Suppressor macrophage treated with lipopolysaccharide for 1 hour (primary cell): ENCODE measurements around the gene ATAD3B.
"Not testable (repeated sequence)": the region's sequence is repeated elsewhere in the genome, so short reads cannot be mapped to it uniquely, and the experiment has no call there.

Experiments
- DNase-seq, 3 donors: peaks; one replicate each; pipeline ENCODE4 v3.0.0-alpha.2; 2020 to 2022

The ATAD3B gene

DNA sequence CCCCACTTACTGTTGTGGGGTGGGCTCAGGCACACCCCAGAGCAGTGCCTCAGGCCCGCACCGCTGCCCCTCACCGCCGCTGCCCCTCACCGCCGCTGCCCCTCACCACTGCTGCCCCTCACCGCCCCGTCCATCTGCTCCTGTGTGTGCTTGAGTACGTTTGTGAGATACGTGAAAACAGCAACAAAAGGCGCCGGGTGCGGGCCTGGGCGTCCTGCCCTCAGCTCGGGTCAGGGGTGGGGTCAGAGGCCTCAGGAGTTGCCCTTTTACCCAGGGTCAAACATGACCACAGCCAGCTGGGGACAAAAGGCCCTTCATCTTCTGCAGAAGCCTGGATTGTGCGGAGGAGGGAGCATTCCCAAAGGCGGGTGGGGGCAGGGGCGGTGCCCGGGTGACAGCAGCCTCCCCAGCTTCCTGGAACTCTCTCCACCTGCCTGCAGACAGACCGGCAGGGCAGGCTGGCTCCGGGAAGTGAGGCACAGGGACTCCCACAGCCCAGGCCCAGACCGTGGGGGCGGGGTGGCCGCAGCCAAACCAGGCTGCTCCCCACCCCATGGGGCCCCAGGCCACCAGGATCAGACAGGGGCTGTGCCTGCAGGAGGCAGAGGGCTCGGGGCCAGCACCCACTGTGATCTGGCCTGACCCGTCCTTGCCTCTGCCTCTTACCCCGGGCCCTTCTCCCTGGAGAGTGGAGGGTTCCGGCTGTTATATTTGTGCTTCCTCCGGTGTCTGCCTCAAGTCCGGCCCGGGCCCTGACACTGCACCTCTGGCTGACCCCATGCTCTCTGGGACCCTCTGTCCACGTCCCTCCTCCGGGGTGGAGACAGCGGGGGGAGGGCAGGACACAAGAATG lies 38.4 kb upstream of the ATAD3B start:
- DNase-seq, result peak in 1 of 3 donors; percentile 16

DNA sequence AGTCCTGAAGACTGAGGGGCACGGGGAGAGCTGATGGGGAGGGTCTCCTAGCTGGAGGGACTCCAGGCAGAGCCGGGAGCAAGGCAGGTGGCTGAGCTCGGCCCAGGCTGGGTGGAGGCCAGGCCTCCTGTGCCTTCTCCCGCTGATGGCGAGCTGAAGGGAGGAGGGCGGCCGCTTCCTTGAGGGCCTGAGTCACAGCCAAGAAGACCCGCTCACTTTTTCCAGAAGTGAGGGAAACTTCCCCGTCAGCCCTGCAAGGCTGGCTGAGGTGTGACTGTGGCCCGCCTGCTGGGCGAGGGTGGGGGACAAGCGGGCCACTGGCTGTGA lies 37.8 kb upstream of the ATAD3B start:
- peak; percentile 65 to 78 (median 77) for DNase-seq

DNA sequence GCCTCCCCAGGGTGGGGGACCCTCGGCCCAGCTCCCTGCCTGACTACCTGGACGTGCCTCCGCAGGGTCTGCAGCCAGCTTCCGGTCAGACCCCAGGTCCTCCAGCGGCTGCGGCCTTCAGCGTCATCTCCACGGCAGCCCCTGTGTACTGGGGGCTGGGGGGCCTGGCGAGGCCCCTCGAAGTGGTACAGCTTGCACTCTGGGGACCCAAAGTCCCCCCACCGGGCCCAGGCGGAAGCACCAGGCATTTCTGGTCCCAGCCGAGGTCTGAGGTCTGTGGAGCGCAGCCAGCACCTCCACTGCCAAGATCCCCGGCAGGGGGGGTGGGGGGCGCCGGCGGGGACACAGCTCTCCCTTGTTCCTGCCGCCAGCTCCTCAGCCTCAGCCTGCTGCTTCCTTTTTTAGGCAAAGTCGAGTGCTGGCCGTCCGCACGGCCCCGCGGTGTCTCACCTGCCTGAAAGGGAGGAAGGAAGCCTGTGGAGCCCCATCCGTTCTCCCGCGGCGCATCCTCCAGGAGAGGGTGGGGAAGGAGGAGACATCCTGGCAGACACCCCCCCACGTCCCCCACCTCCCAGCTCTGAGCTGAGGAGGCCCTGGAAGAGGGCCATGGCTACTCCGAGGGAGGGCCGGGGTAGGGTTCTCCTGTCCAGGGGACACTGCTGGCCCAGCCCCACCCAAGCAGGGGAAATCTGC lies 37.3 kb upstream of the ATAD3B start:
- DNase-seq, result peak in 1 of 3 donors; percentile 15

DNA sequence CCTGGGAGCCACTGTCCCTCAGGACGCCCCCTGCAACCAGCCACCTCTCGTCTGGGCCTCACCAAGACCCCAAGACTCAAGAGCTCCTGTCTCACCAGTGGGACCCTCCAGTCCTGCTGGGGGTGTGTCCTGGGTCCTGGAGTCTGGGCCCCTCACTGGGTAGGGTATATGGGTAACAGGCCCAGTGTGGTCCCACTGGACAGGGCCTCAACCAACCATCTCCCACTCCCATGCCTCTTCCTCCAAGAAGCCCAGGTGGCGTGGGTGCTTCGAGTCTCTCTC lies 36.8 kb upstream of the ATAD3B start:
- peak in 1 of 3 donors; percentile 13 for DNase-seq

DNA sequence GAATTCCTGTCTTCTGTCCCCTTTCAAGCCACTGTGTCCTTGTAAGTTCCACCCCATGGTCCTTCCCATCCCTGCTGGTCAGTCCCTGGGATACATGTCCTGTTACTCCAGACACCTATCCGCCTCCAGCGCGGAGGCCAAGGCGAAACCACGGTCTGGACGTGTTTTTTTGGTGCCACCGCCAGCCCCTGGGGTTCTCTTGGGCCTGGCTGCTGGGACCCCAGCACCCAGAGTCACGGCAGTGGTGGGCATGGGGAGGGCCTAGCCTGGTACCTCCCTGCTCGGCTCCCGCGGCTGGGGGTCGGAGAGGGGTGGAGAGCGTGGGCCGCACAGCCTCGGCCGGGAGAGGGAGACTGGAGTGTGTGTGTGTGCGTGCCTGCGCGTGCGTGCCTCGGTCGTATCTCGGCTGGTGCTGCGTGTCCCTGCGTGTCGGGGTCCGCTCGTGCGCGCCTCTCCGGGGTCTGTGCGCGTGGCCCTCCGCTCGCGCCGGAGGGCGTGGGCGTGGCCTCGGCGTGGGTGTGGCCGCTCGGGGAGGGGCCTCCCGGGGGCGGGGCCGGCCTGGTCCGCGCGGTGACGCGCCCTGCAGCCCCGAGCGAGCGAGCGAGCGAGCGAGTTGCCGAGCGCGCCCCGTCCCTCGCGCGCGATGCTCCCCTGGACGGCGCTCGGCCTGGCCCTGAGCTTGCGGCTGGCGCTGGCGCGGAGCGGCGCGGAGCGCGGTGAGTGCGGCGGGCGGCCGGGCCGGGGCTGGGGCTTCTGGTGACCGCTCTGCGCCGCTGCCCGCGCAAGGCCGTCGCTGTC lies 36.3 kb upstream of the ATAD3B start, which contains the start of gene VWA1:
Gene VWA1, plus strand, starts transcription at position 585 of the 798 bp plus-strand sequence. Its CDS starts 59 bp downstream, at position 644.
- DNase-seq, result peak; percentile 63 to 91 (median 74)

DNA sequence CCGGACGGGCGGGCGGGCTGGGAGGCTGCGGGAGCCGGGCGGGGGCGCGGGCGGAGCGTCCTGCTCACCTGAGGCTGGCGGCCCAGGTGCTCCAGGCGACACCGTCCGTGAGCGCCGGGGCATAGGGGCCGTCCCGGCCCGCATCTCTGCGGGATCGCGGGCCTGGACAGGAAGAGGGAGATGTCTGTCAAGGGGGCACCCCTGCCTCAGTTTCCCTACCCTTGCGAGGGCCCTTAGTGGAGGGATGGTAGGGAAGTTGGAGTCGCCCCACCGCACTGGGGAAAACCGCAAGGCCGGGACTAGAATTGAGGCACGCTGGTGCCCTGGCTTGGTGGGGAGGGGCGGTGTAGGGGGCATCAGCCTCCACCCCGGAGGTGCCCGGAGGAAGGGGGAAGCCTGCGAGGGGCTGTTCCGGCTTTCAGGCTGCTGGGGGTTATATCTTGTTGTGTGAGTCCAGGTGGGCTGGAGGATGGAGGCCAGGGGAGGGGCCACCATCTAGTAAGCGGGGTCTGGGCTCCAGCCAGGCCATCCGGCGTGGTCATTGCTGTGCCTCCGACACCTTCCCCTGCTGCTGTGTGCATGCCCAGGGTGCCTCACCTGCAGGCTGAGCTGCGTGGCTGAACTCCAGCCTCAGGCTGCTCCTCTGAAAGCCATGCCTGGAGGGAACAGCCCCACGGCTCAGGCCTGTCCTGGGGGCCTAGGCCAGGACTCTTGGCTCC lies 35.5 kb upstream of the ATAD3B start:
- DNase-seq, result peak in 1 of 3 donors; percentile 13

DNA sequence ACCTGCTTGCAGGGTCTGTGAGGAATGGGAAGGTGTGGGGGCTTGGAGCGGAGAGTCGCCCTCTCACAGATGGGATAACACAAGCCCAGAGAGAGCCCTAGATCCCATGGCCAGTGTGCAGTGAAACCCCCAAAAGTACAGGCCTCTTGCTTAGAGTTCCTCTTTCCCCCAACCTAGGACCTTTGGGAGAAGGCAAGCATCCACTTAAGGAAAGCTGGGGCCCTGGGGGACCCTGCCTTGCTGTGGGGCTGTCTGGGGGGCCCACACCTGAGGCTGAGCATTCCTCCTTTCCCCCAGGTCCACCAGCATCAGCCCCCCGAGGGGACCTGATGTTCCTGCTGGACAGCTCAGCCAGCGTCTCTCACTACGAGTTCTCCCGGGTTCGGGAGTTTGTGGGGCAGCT lies 34.9 kb upstream of the ATAD3B start:
- no peak for DNase-seq

DNA sequence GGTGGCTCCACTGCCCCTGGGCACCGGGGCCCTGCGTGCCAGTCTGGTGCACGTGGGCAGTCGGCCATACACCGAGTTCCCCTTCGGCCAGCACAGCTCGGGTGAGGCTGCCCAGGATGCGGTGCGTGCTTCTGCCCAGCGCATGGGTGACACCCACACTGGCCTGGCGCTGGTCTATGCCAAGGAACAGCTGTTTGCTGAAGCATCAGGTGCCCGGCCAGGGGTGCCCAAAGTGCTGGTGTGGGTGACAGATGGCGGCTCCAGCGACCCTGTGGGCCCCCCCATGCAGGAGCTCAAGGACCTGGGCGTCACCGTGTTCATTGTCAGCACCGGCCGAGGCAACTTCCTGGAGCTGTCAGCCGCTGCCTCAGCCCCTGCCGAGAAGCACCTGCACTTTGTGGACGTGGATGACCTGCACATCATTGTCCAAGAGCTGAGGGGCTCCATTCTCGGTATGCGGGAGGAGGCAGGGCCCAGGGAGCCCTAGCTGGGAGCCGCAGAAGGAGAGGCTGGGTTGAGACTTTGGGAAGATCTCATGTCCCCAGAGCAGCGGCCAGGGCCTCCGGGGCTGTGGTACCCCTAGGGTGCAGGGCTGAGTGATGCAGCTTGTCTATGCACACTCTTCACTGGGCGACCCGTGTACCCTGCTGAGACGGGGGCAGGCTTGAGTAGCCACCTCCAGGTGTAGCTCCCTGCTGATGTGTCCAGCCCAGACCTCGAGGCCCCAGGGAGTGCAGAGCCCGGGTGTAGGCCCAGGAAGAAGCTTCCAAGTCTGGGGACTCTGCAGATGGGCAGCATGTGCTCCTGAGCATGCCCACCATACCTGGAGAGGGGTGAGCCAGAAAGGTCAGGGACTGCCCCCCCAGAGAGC lies 34.3 kb upstream of the ATAD3B start:
- peak in 1 of 3 donors; percentile 18 for DNase-seq

DNA sequence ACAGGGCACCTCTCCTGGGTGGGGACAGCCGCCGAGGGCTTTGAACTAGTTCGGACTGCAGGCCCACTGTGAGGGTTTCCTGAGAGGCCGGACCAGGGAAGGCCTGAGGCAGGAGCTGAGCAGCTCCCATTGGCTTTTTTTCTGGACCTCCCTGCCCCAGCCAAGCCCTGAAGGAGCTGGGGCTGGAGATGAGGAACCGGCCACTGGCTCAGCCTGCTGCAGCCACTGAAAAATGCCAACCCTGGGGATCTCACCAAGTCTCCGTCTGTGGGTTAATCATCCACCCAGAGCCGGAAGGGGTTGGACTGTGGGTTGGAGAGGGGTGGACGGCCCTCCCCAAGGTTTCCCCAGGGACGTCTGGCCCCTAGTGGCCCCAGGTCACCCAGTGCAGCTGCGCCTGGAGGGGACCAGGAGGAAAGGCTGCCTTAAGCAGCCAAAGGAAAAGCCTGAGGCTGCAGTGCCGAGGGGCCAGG lies 33.6 kb upstream of the ATAD3B start:
- DNase-seq, result peak; percentile 63 to 68 (median 67)

DNA sequence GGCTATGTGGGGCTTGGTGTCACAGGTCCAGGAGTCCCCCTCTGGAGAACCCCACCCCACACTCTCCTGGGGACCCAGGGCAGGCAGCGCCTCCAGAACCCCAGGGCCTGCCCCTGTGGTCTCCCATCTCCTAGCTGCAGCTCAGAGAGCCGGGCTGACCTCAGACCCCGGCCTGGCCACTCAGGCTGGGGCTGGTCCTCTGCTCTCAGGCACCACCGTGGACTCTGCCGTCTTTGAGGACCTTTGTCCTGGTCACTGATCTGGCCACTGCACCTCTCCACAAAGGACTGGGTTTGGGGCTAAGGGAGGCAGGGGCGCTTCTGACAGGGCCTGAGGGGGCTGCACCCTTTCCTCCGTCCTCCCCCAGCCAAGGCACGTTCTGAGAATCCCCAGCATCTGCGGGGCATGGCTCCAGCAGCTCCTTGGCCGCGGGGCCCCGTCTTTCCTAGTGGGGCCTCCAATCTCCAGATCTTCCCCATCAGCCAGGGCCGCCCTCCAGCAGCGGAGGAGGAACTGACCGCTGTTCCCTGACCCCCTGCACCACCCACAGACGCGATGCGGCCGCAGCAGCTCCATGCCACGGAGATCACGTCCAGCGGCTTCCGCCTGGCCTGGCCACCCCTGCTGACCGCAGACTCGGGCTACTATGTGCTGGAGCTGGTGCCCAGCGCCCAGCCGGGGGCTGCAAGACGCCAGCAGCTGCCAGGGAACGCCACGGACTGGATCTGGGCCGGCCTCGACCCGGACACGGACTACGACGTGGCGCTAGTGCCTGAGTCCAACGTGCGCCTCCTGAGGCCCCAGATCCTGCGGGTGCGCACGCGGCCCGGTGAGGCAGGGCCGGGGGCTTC lies 32.8 kb upstream of the ATAD3B start:
- peak in 1 of 3 donors; percentile 13 for DNase-seq

DNA sequence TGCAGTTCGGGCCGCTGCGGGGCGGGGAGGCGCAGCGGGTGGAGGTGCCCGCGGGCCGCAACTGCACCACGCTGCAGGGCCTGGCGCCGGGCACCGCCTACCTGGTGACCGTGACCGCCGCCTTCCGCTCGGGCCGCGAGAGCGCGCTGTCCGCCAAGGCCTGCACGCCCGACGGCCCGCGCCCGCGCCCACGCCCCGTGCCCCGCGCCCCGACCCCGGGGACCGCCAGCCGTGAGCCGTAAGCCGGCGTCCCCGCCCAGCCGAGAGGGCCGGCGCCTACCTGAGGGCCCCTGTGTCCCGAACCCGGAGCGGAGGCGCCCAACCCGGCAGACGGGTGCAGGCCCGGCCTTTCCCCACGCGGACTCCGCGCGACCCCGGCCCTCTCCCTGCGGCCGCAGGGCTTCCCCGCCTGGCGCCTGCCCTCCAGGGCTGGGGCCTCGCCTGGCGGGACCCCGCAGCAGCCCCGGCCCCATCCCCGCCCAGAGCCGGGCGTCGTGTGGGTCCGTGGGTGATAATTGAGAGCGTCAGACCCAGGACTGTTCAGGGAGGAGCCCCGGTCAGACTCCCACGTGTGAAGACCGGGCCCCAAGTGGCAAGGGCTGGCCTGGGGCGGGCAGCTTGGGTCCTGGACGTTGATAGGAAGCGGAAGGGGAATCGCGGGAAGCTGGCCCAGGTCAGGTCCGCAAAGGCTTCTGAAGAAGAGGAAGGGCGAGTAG lies 31.9 kb upstream of the ATAD3B start:
- DNase-seq, result peak in 1 of 3 donors; percentile 10

DNA sequence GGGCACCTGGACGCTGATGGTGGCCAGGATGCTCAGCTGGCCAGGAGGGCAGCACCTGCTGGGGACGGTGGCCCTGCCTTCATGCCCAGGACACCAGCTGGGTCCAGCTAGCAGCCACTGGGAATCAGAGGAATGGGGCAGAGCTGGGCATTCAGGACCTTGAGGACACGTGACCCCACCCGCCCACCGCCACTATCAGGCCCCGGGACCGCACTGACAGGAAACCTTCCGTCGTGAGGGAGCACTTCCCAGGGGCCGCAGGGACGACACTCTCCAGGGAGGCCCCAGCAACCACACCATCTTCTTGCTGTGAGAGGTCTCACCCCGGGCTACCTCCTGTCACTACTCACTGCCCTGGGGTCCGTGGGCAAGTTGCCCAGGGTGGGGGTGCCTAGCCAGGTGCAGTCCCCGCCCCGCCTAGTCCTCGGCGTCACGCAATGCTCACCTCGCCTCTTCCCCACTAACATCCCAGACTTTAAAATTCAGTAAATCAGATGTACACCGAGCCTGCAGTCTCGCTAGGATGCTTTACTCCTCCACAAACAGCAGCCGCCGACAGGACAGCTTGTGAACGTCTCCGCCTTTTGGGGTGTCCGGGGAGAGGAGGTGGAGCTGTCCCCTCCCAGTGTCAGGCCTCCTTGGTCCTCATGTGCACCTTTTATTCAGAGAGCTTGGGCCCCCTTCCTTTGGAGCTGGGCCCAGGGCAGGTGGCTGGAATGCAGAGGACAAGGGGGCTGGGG lies 31.1 kb upstream of the ATAD3B start:
- no peak for DNase-seq

DNA sequence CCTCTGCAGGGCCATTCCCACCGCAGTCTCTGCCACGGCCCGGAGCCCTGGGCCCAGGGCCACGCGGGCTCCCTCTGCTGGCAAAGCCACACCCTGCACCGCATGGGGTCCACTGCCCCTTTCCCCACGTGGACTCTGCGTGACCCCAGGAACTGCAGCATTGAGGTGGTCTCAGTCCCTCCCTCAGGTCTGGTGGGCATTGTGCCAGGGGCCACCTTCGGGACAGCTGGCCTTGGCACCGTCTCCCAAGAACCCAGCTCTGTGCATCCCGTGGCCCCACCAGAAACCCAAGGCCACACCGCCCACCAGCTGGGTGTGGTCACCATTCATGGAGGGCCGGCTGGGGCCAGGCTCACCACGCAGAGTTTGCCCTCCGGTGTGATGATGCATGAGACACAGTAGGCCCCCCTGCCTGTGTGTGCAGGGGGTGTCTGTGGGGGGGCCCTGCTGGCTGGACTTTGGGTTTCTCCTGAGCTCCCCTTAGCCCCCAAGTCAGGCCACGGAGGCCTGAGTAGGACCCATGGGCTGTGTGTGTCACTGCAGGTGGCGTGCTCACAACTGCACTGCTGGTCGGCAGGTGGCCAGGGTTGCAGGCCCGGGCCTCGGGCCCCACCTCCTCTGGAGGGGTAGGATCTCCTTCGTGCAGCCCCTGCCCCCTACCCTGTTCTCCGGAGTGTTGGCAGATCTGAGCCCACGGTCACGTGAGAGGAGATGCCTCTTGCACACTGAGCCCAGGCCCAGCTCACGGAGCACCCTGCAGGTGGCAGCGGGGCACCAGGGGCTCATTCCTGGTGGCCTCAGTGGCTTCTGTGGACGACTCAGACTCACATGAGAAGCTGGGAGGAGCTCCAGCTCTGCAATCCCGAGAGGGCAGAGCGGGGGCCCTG lies 30.3 kb upstream of the ATAD3B start:
- peak; percentile 71 to 87 (median 73) for DNase-seq

DNA sequence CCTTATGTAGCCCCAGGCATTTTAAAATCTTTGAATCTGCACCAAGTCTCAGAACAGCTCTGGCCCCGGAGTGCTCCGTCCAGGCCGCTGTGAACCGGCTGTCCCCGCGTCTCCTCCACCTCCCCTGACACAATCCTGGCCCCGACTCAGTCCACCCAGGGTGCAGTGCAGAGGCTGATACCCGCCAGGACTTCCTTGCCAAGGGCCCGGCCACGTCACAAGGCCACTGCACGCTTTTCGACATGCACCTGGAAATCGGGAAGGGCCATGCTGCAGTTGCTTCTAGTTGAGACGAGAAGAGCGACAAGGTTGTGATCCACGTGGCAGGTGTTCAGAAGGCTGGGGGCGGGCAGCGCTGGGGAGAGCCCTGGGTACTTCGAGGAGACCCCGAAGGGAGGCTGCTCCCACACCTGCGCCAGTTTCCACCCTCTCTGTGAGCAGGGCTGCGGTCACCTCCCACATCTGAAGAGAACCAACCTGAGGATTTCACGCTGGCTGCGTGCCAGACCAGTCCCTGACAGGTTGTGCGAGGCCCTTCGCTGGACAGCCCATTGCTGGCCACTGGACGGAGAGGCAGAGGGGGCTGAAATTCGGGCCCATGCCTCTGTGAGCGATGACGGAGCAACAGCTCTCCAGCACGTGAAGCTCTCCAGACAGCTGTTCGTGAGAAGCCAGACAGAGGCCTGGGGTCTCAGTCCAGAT lies 29.3 kb upstream of the ATAD3B start:
- DNase-seq, result no peak

DNA sequence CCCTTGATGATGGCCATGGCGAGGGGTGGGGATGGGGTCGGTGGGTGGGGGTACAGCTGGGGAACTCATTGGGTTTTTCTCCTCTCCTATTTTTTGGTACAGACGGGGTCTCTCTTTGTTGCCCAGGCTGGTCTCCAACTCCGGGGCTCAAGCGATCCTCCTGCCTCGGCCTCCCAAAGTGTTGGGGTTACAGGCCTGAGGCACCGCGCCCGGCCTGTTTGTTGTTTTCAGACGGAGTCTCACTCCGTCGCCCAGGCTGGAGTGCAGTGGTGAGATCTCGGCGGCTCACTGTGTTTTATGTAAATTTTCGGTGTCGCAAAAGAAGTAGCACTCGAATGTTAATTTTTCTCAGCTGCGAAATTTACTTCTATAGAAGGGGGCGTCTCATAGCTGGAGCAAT lies 24.9 kb upstream of the ATAD3B start:
- DNase-seq, result not testable (repeated sequence)

DNA sequence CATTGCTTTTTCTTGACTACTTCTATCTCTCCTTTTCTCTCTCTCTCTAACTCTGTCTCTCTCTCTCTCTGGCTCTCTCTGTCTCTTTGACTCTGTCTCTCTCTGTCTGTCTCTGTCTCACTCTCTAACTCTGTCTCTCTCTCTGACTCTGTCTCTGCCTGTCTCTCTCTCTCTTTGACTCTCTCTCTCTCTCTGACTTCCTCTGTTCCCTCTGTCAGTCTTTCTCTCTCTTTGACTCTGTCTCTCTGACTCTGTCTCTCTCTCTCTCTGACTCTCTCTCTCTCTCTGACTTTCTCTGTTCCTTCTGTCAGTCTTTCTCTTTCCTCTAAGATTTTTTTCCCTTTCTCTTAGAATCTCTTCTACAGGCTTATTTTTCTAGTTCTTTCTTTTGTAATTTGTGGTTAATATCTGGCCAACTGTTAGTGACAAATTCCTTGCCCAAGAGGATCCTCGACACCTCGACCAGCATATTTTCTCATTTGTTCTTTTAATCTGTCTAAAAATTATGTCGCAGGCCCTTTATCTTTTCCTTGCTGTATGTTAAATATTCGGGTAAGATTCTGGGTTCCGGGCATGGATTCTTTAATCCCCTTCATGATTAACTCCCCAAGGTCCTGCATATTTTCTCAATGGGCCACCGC lies 22.3 kb upstream of the ATAD3B start, which contains the start of gene ATAD3C:
Gene ATAD3C, plus strand, starts transcription at position 591 of the 641 bp plus-strand sequence. CDS start 995 bp downstream, outside the sequence.
- DNase-seq, result no peak

DNA sequence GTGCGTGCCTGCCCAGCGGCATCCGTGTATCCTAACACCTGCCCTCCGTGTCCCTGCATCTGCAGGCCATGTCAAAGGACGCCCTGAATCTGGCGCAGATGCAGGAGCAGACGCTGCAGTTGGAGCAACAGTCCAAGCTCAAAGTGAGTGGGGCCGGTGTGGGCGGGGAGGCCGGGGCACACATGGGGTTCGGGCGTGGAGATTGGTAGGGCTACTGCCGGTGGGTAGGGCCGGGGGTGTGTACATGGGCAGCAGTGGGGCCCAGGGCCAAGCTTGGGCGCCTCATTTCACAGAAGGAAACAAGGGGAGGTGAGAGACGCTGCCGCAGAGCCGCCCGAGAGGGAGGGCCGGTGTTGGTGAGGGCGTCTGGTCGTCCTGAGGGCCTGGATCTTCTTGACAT lies 20.9 kb upstream of the ATAD3B start:
- not testable (repeated sequence) for DNase-seq
